HepG2 (cell line): ENCODE measurements around the gene PADI2. TPM values are rescaled to one million over a fixed set of nuclear protein-coding genes. Genes with fewer than 3 reads are reported as not detected.

Experiments
- ATAC-seq: fragments of 200-7000 bp; cut with Tn5 transposase; 3 replicates; pipeline ENCODE4 v1.9.1; 2020; ENCODE audit warnings: mild to moderate bottlenecking, moderate library complexity
- BruUV-seq: library from RNA; stranded (reverse); fragments of 400-500 nt; replicated peaks from 2 replicates; lab custom pipeline; 2021; lab: Mats Ljungman, UMichigan
- CTCF ChIA-PET: fragments of 300-600 bp; formaldehyde crosslinking; extraction: SDS; loops from one replicate; lab custom pipeline; 2021; ENCODE audit warnings: low total read pairs, inconsistent platforms, low intra/inter-chr PET ratio; lab: Yijun Ruan, JAX
- POLR2A ChIA-PET: fragments of 350-600 bp; sonication (Branson Sonifier 250); formaldehyde crosslinking; loops from one replicate; lab custom pipeline; 2020; ENCODE audit warnings: antibody characterized with exemption, inconsistent platforms; lab: Yijun Ruan, JAX
- DNase-seq: peaks from one replicate; pipeline ENCODE4 v3.0.0-alpha.2; 2015; ENCODE audit warnings: low spot score
- FAIRE-seq: peaks from 3 replicates; lab custom pipeline; 2011; peaks lifted over from hg19 to GRCh38; lab: Jason Lieb, UNC
- H2AFZ ChIP-seq: one replicate; pipeline ENCODE4 v1.6.1; 2011; ENCODE audit warnings: low read length, inconsistent platforms
- H3K27ac ChIP-seq: fragments of 300-600 bp; 3 replicates; pipeline ENCODE4 v1.8.0; 2011; ENCODE audit warnings: mixed run types, mild to moderate bottlenecking, mixed read lengths, low read length, inconsistent platforms; ENCODE audit not compliant: insufficient read depth; ENCODE audit errors: extremely low read length
- H3K27me3 ChIP-seq, 2 experiments: fragments of 200-600 bp in 1 of 2; 2 replicates in 1 of 2; 3 replicates in 1 of 2; pipeline versions ENCODE4 v1.6.0 to v1.8.0; 2011; ENCODE audit warnings: low read length in 2 of 2, mild to moderate bottlenecking in 2 of 2, moderate library complexity in 2 of 2, inconsistent platforms in 1 of 2; ENCODE audit not compliant: insufficient read depth in 2 of 2, control insufficient read depth in 1 of 2
- H3K36me3 ChIP-seq, 2 experiments: fragments of 200-600 bp in 1 of 2; replicated peaks in 1 of 2; 2 replicates in 1 of 2; 3 replicates in 1 of 2; pipeline versions ENCODE4 v1.5.1 to v1.8.0; 2011; ENCODE audit warnings: low read length in 2 of 2, inconsistent platforms in 1 of 2; ENCODE audit not compliant: insufficient read depth in 2 of 2, control insufficient read depth in 1 of 2
- H3K4me1 ChIP-seq: 2 replicates; pipeline ENCODE4 v1.5.1; 2012; ENCODE audit warnings: low read length, inconsistent platforms; ENCODE audit not compliant: insufficient read depth
- H3K4me2 ChIP-seq: 2 replicates; pipeline ENCODE4 v1.6.0; 2011; ENCODE audit warnings: low read depth, low read length, inconsistent platforms
- H3K4me3 ChIP-seq, 3 experiments: fragments of 200-600 bp in 1 of 3; sonication (generic), shearing (Covaris generic) in 1 of 3; replicated peaks in 1 of 3; 2 replicates each; pipeline ENCODE4 v1.5.1; 2011 to 2016; ENCODE audit warnings: low read length in 3 of 3, inconsistent platforms in 2 of 3, low read depth in 2 of 3, mild to moderate bottlenecking in 2 of 3, control low read depth in 1 of 3, mixed read lengths in 1 of 3; ENCODE audit not compliant: insufficient read depth in 1 of 3
- H3K79me2 ChIP-seq: one replicate; pipeline ENCODE4 v1.6.1; 2011; ENCODE audit warnings: low read length, inconsistent platforms; ENCODE audit not compliant: insufficient read depth
- H3K9ac ChIP-seq: 2 replicates; pipeline ENCODE4 v1.6.0; 2011; ENCODE audit warnings: mild to moderate bottlenecking, low read depth, low read length, inconsistent platforms; ENCODE audit not compliant: insufficient read depth
- H3K9me3 ChIP-seq: 2 replicates; pipeline ENCODE4 v1.5.1; 2012; ENCODE audit warnings: mild to moderate bottlenecking, low read length
- H4K20me1 ChIP-seq: 2 replicates; pipeline ENCODE4 v1.6.0; 2011; ENCODE audit warnings: inconsistent platforms, mild to moderate bottlenecking, low read length, moderate library complexity; ENCODE audit not compliant: insufficient read depth
- CSRNP1 ChIP-seq: sonication (generic); formaldehyde crosslinking; IDR thresholded peaks from 2 replicates; pipeline ENCODE4 v1.8.1; 2023; ENCODE audit warnings: mild to moderate bottlenecking, missing genetic modification reagents
- CTCF ChIP-seq: sonication (generic); formaldehyde crosslinking; IDR thresholded peaks from 2 replicates; pipeline ENCODE4 v1.5.0; 2020; ENCODE audit warnings: mild to moderate bottlenecking, missing genetic modification reagents, moderate library complexity
- GABPA ChIP-seq, 2 experiments: IDR thresholded peaks; 2 replicates each; pipeline ENCODE4 v1.6.1; 2011 to 2016; ENCODE audit warnings: low read depth in 2 of 2, low read length in 1 of 2, missing biosample characterization in 1 of 2, missing genetic modification characterization in 1 of 2
- GABPB1 ChIP-seq: IDR thresholded peaks from 2 replicates; pipeline ENCODE4 v1.6.1; 2016; ENCODE audit warnings: mild to moderate bottlenecking, missing genetic modification reagents, moderate library complexity, missing compliant biosample characterization
- LCORL ChIP-seq, 2 experiments: fragments of 450-650 bp in 1 of 2; sonication (generic) in 1 of 2; formaldehyde crosslinking in 1 of 2; IDR thresholded peaks; 2 replicates each; pipeline versions ENCODE4 v1.5.0 to v1.6.1; 2017 to 2020; ENCODE audit warnings: antibody characterized with exemption in 1 of 2, missing genetic modification reagents in 1 of 2
- PAXIP1 ChIP-seq: sonication (generic); formaldehyde crosslinking; conservative IDR thresholded peaks from 2 replicates; pipeline ENCODE4 v1.4.0; 2020; ENCODE audit warnings: mild to moderate bottlenecking, missing genetic modification reagents, moderate library complexity
- SMC3 ChIP-seq: IDR thresholded peaks from 2 replicates; pipeline ENCODE4 v1.6.1; 2011; ENCODE audit warnings: low read length, improper control_type of control experiment
- ZMYM2 ChIP-seq: sonication (generic); formaldehyde crosslinking; IDR thresholded peaks from 2 replicates; pipeline ENCODE4 v1.8.0; 2022; ENCODE audit warnings: mild to moderate bottlenecking, missing genetic modification reagents
- ZMYM3 ChIP-seq: sonication (generic); formaldehyde crosslinking; IDR thresholded peaks from 2 replicates; pipeline ENCODE4 v1.5.1; 2020; ENCODE audit warnings: mild to moderate bottlenecking, missing genetic modification reagents
- ZNF572 ChIP-seq: sonication (generic); formaldehyde crosslinking; IDR thresholded peaks from 2 replicates; pipeline ENCODE4 v1.5.1; 2020; ENCODE audit warnings: mild to moderate bottlenecking, missing genetic modification reagents
- ZNF710 ChIP-seq: sonication (generic); formaldehyde crosslinking; IDR thresholded peaks from 2 replicates; pipeline ENCODE4 v1.5.0; 2020; ENCODE audit warnings: mild to moderate bottlenecking, missing genetic modification reagents, borderline replicate concordance
- WGBS: methylation state at CpG from one replicate; pipeline ENCODE4 v1.1.6; 2017; ENCODE audit warnings: low lambda C conversion rate; 5-methylcytosine and 5-hydroxymethylcytosine counted together
- in situ Hi-C: cut with HindIII; loops from 2 replicates; pipeline ENCODE4 v1.10.0; 2017; ENCODE audit warnings: low pct_unique_long_range_greater_than_20kb; ENCODE audit not compliant: extremely low pct_ligation_motif_present
- intact Hi-C: fragments of 100-400 bp; cut with micrococcal nuclease; formaldehyde crosslinking; loops from one replicate; pipeline ENCODE4 v1.10.0; 2022; ENCODE audit not compliant: unreplicated experiment
- polyA plus RNA-seq, 8 experiments: library from polyadenylated mRNA; depleted of rRNA in 3 of 8; stranded (reverse) in 7 of 8; unstranded in 1 of 8; fragments of >200 nt; fragmentation: Illumina TruSeq in 4 of 8; extraction: Trizol in 4 of 8; gene quantifications; 2 replicates each; pipeline versions ENCODE4 v1.2.1 to v1.2.3, GENCODE V29; 2011 to 2016; ENCODE audit warnings: low read depth in 4 of 8, missing spikeins in 1 of 8, mixed read lengths in 1 of 8; ENCODE audit not compliant: insufficient read depth in 1 of 8
- total RNA-seq, 5 experiments: library from RNA; depleted of rRNA; stranded (reverse); fragments of >200 nt; fragmentation: Illumina TruSeq; extraction: Trizol; gene quantifications; 2 replicates each; pipeline ENCODE4 v1.2.3, GENCODE V29; 2016; ENCODE audit warnings: low read depth in 1 of 5

PADI2 gene
- total and polyA plus RNA-seq, 2 of the 13 experiments (the other 11 are each of a cell fraction or from before 2014, with no cell fraction given): not detected

- no TSS peak for BruUV-seq
- Histone ChIP-seq H3K4me3 (no peak overlapping the region), H3K36me3 (no peaks in the 10 kb centered on the region), H3K27me3 (no peaks in the 10 kb centered on the region; a peak in 1 of 5 replicates), H4K20me1 (no peaks in the 10 kb centered on the region), H3K4me2 (no peak overlapping the region), H3K9ac (no peak overlapping the region), H3K27ac (no peak overlapping the region), H3K4me1 (no peaks in the 10 kb centered on the region), H2AFZ (no peak overlapping the region), H3K79me2 (no peaks in the 10 kb centered on the region), H3K9me3 (no peaks in the 10 kb centered on the region)
- 42% methylated on average over 14 of the region's 17 CpGs for WGBS
- CTCF ChIA-PET: interaction anchor here (1.7 kb wide), 1 partner anchor 16 kb away, joined by 7 read pairs; no protein-coding TSS in a partner anchor
- ATAC-seq (peak; percentile 74), DNase-seq (peak; percentile 37), FAIRE-seq (peak; percentile 50)
- in situ Hi-C loops (no loop called here), intact Hi-C loops (no loop called here)
- POLR2A ChIA-PET: no interaction called here
- TF ChIP-seq ZMYM2 (peak; percentile 72), SMC3 (0 out of 2 replicates have a peak, but pooled peaks have one; percentile 11), CSRNP1 (CRISPR knock-in tag) (no peak), GABPA (IDR thresholded peaks at IDR 0.05; ENCODE audit: low read depth, low read length) (peak; percentile 38; the same call in 1 of the 2 replicates), GABPA (CRISPR knock-in tag; IDR thresholded peaks at IDR 0.05; ENCODE audit: low read depth) (peak; percentile 85), CTCF (CRISPR knock-in tag) (peak; percentile 34), ZNF572 (CRISPR knock-in tag) (peak; percentile 100), ZMYM3 (CRISPR knock-in tag) (peak; percentile 48; the same call in 1 of the 2 replicates), LCORL (IDR thresholded peaks at IDR 0.05) (no peak), LCORL (CRISPR knock-in tag; IDR thresholded peaks at IDR 0.05) (no peak), ZNF710 (CRISPR knock-in tag) (no peak), GABPB1 (CRISPR knock-in tag) (peak; percentile 77), PAXIP1 (no peak)
These were observed 43.6 kb downstream of the PADI2 start for GRCh38 chr1:17075470-17076255.
